GM23338 (cell line): ENCODE measurements around the gene BNC2. TPM values are rescaled to one million over a fixed set of nuclear protein-coding genes. Genes with fewer than 3 reads are reported as not detected.

Experiments
- ATAC-seq: fragments of 200-7000 bp; cut with Tn5 transposase; 3 replicates; pipeline ENCODE4 v1.9.1; 2020
- DNase-seq: peaks from one replicate; pipeline ENCODE4 v3.0.0-alpha.2; 2015; ENCODE audit warnings: low spot score
- H2AFZ ChIP-seq: fragments of 200-600 bp; sonication (generic); 2 replicates; pipeline ENCODE4 v1.8.0; 2016; ENCODE audit warnings: antibody characterized with exemption, mild to moderate bottlenecking, moderate library complexity
- H3F3A ChIP-seq: fragments of 200-600 bp; sonication (generic); replicated peaks from 2 replicates; pipeline ENCODE4 v1.8.0; 2017; ENCODE audit warnings: antibody characterized with exemption, mixed run types, low read depth
- H3K27ac ChIP-seq: fragments of 200-600 bp; sonication (generic); 2 replicates; pipeline ENCODE4 v1.6.1; 2016; ENCODE audit warnings: low read depth
- H3K27me3 ChIP-seq: fragments of 200-600 bp; sonication (generic); 2 replicates; pipeline ENCODE4 v1.8.0; 2016; ENCODE audit warnings: mild to moderate bottlenecking, mixed run types, moderate library complexity; ENCODE audit not compliant: insufficient read depth
- H3K36me3 ChIP-seq: fragments of 200-600 bp; sonication (generic); 2 replicates; pipeline ENCODE4 v1.8.0; 2016; ENCODE audit warnings: mild to moderate bottlenecking; ENCODE audit not compliant: insufficient read depth
- H3K4me1 ChIP-seq: fragments of 200-600 bp; sonication (generic); 2 replicates; pipeline ENCODE4 v1.8.0; 2016; ENCODE audit warnings: mild to moderate bottlenecking, moderate library complexity; ENCODE audit not compliant: insufficient read depth
- H3K4me2 ChIP-seq: fragments of 200-600 bp; sonication (generic); 2 replicates; pipeline ENCODE4 v1.7.1; 2017; ENCODE audit warnings: mixed run types
- H3K4me3 ChIP-seq: fragments of 200-600 bp; sonication (generic); 2 replicates; pipeline ENCODE4 v1.6.1; 2016; ENCODE audit warnings: mixed run types
- H3K79me2 ChIP-seq: fragments of 200-600 bp; sonication (generic); replicated peaks from 2 replicates; pipeline ENCODE4 v1.8.0; 2017; ENCODE audit warnings: mild to moderate bottlenecking; ENCODE audit not compliant: insufficient read depth
- H3K9me2 ChIP-seq: fragments of 200-600 bp; sonication (generic); 2 replicates; pipeline ENCODE4 v1.8.0; 2017; ENCODE audit not compliant: insufficient read depth
- H4K20me1 ChIP-seq: fragments of 200-600 bp; sonication (generic); replicated peaks from 2 replicates; pipeline ENCODE4 v1.8.0; 2017; ENCODE audit warnings: mild to moderate bottlenecking; ENCODE audit not compliant: insufficient read depth
- H3K27ac Mint-ChIP-seq: 2 replicates; pipeline ENCODE4 v1.8.0; 2020; ENCODE audit warnings: inconsistent platforms, mild to moderate bottlenecking, moderate library complexity, mixed read lengths
- H3K27me3 Mint-ChIP-seq: 3 replicates; pipeline ENCODE4 v1.8.0; 2022; ENCODE audit warnings: low read depth, mild to moderate bottlenecking, moderate library complexity, mixed read lengths, inconsistent platforms; ENCODE audit not compliant: insufficient read depth, poor library complexity
- H3K36me3 Mint-ChIP-seq: 3 replicates; pipeline ENCODE4 v1.8.0; 2021; ENCODE audit warnings: low read depth, mild to moderate bottlenecking, inconsistent platforms, moderate library complexity, mixed read lengths
- H3K4me1 Mint-ChIP-seq: 3 replicates; pipeline ENCODE4 v1.8.0; 2020; ENCODE audit warnings: mild to moderate bottlenecking, inconsistent platforms, mixed read lengths
- H3K4me3 Mint-ChIP-seq: 3 replicates; pipeline ENCODE4 v1.8.0; 2021; ENCODE audit warnings: moderate library complexity, mild to moderate bottlenecking, inconsistent platforms, mixed read lengths
- H3K9me3 Mint-ChIP-seq: 3 replicates; pipeline ENCODE4 v1.8.0; 2020; ENCODE audit warnings: moderate library complexity, mild to moderate bottlenecking, inconsistent platforms, mixed read lengths
- CTCF ChIP-seq, 2 experiments: fragments of 200-600 bp in 1 of 2; sonication (generic) in 1 of 2; conservative IDR thresholded peaks; 2 replicates each; pipeline versions ENCODE4 v1.5.1 to v1.6.1; 2016 to 2017; ENCODE audit warnings: antibody characterized with exemption in 2 of 2, low read depth in 2 of 2, mild to moderate bottlenecking in 2 of 2, moderate library complexity in 1 of 2
- ETS1 ChIP-seq: IDR thresholded peaks from 2 replicates; pipeline ENCODE4 v1.6.1; 2016; ENCODE audit warnings: antibody characterized with exemption
- EZH2phosphoT487 ChIP-seq: fragments of 200-600 bp; sonication (generic); IDR thresholded peaks from one replicate; pipeline ENCODE4 v1.8.1; 2018; ENCODE audit warnings: antibody characterized with exemption; ENCODE audit not compliant: unreplicated experiment
- NANOG ChIP-seq: IDR thresholded peaks from 2 replicates; pipeline ENCODE4 v1.6.1; 2016; ENCODE audit warnings: antibody characterized with exemption, borderline replicate concordance
- POLR2AphosphoS5 ChIP-seq: IDR thresholded peaks from 2 replicates; pipeline ENCODE4 v1.6.1; 2016; ENCODE audit warnings: antibody characterized with exemption, low read depth
- REST ChIP-seq: IDR thresholded peaks from one replicate; pipeline ENCODE4 v1.6.1; 2018; ENCODE audit warnings: antibody characterized with exemption; ENCODE audit not compliant: unreplicated experiment
- ZNF114 ChIP-seq: fragments of 250-450 bp; sonication (Bioruptor Pico); IDR thresholded peaks from 2 replicates; pipeline ENCODE4 v1.5.0; 2020; ENCODE audit warnings: mild to moderate bottlenecking, moderate library complexity
- polyA plus RNA-seq: library from polyadenylated mRNA; unstranded; fragments of >200 nt; fragmentation: Nextera tagmentation; extraction: Ambion mirVana; gene quantifications from 2 replicates; pipeline ENCODE4 v1.2.1, GENCODE V29; 2016
- total RNA-seq: library from RNA; depleted of rRNA; stranded (reverse); fragments of >200 nt; shearing (Covaris generic); gene quantifications from 2 replicates; pipeline ENCODE4 v1.2.3, GENCODE V29; 2014

BNC2 gene
- total and polyA plus RNA-seq, 2 experiments from 2014 or later: 12.7 to 13.2 TPM

GRCh38 chr9:16708656-16709435 lies 161.6 kb downstream of the BNC2 start:
- no peaks in the 10 kb centered on the region; the same call in 2 of the 3 replicates for H3K9me3 Mint-ChIP-seq
- peak overlapping the region; percentile 69 for H3K4me2 ChIP-seq

More at GRCh38 chr9:16708656-16709435, 161.6 kb downstream of the BNC2 start:
- Mint-ChIP-seq H3K27me3 (peaks cover 6% of the 10 kb centered on the region), H3K4me3 (peak overlapping the region; percentile 53), H3K4me1 (peaks cover 87% of the 10 kb centered on the region), H3K27ac (peak overlapping the region; percentile 95), H3K36me3 (no peaks in the 10 kb centered on the region)
- H3K36me3 ChIP-seq: no peaks in the 10 kb centered on the region
- peaks cover 69% of the 10 kb centered on the region for H3K4me1 ChIP-seq
- peak; percentile 88 for DNase-seq
- no peak overlapping the region for H2AFZ ChIP-seq
- peaks cover 7% of the 10 kb centered on the region for H3F3A ChIP-seq
- H3K27me3 ChIP-seq: no peaks in the 10 kb centered on the region
- peak overlapping the region; percentile 99 for H3K27ac ChIP-seq
- H3K4me3 ChIP-seq: peak overlapping the region; percentile 36
- ATAC-seq: peak; percentile 41
- no peak for TF ChIP-seq ETS1
- TF ChIP-seq EZH2phosphoT487: no peak
- TF ChIP-seq CTCF (conservative IDR thresholded peaks at IDR 0.05; ENCODE audit: low read depth in 2 of 2): peak in 1 of 2 experiments; percentile 39; a peak in 2 of 4 replicates
- no peak for TF ChIP-seq ZNF114 (CRISPR knock-in tag)
- 0 out of 2 replicates have a peak, but pooled peaks have one; percentile 27 for TF ChIP-seq NANOG
- no peak for TF ChIP-seq REST
- peak; percentile 2; the same call in 1 of the 2 replicates for TF ChIP-seq POLR2AphosphoS5
- H3K79me2 ChIP-seq: no peaks in the 10 kb centered on the region
- H3K9me2 ChIP-seq: no peaks in the 10 kb centered on the region
- H4K20me1 ChIP-seq: no peaks in the 10 kb centered on the region
